GM21786 (cell line): ENCODE measurements around the gene KIRREL3.

Experiments used
- ATAC-seq: cut with Tn5 transposase; IDR thresholded peaks from one replicate; pipeline ENCODE4 v1.9.1; 2021; ENCODE audit not compliant: unreplicated experiment

The KIRREL3 gene

DNA sequence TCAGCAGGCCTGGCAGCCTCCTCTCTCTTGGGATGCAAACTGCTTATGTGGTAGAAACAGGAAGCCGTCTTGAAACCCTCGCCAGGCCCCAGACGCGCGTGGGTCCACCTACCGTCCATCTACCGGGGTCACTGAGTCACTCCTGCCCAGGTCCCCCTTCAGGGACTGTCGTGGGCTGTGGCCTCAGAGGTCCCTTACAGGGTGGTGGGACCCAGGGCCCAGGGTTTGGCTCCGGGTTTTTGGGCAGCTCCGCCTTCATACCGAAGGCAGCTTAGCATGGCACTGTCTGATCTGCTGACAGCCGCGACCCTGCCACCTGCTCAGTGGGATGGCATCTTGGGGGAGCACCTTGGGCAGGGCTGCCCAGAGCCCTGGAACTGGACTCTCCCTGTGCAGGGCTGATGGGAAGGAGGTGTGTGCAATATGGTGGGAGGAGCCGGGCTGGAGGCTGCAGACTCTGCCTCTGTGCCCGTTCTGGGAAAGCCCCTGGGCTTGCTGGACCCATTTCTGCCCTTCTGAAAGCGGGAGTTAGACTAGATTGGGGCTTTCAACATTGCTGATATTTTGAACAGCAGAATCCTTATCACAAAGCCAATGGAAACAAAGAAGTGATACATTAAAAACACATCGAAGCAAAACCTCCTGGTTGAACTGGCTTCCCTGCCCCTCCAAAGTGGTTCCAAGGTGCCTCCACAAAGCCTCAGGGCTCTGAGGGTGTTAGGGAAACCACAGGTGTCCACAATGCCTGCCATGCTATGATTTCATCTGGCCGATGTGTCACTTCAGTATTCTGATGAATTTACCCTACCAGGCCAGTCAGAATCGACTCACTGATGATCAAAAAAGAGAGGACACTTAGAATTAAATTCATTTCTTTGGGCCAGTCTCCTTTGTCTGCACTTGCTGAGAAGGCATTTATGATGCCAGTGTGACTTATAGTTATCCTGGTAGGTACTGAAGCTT lies 316.5 kb downstream of the KIRREL3 start:
- ATAC-seq: no peak

DNA sequence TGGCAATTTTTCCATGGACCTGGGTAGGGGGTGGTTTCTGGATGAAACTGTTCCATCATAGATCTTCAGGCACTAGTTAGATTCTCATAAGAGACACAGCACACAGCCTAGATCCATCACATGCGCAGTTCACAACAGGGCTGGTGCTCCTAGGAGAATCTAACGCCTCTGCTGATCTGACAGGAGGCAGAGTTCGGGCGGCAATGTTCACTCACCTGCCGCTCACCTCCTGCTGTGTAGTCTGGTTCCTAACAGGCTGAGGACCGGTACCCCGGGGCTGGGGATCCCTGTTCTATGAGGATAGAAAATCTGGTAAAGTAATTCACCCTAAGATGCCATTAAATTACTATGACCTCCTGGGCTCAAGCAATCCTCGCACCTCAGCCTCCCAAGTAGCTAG lies 318.0 kb downstream of the KIRREL3 start:
- no peak for ATAC-seq

DNA sequence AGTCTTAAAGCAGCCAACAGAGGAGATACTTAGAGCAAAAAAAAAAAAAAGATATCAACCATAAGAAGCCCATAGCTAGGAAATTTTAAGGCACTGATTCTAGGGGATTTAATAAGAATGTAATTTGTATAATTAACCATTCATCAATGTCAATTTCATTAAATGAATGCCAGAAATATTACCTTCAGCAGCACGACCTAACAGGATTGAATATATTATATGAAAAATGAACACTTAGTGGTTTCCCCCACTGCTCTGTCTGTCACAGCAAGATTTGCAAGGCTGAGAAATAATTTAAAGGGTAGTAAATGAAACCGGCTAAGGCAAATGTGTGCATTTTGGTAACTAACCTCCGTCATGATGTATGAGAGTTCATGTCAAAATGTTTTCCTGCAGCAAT lies 319.9 kb downstream of the KIRREL3 start:
- no peak for ATAC-seq

DNA sequence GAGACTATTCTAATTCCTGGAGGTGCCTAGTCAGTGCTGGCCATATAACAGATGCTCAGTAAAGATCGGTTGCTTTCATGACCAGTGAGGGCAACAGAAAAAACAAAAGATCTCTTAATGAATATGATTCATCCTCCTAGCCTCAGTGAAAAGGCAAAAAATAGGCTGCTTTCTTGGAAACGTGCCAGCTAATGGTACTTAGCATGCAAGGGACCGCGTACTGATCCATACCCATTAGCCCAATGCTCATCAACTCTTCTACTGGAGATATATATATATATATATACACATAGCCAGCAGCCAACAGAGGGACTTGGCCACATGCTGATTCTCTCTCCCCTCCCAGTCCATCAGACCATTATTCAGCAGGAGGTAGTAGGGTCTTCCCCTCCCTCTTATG lies 320.4 kb downstream of the KIRREL3 start:
- ATAC-seq: no peak

DNA sequence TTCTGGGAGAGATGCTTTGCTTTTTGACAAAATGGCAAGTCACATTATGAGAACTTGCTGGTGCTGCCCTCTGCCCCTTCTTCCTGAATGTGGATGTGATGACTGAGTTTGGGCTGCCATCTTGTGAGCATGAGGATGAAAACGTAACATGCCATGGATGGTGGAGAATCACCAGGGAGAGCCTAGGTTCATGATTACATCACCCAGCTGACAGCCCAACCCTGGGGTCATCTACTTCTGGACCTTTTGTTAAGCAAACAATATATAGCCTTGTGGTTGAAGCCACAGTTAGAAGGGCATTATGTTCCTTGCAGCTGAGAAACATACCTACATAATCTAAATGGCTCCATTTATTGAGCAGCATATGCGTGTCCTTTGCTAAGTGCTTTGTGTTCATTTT lies 321.5 kb downstream of the KIRREL3 start:
- ATAC-seq: no peak

DNA sequence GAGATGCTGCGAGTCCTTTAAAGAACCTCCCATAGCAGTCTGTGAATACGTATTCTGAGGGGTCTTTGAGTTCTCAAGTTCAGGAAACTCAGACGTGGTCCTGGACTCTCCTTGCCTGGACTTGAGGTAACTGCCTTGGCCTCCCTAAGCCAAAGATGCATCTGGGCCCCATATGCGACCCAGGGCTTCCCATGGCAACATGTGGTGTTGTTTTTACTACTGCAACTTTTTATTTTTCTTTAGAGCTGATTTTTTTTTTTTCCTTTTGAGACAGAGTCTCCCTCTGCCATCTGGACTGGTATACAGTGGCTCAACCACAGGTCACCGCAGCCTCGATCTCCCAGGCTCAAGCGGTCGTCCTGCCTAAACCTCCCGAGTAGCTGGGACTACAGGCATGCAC lies 324.0 kb downstream of the KIRREL3 start:
- ATAC-seq: no peak

DNA sequence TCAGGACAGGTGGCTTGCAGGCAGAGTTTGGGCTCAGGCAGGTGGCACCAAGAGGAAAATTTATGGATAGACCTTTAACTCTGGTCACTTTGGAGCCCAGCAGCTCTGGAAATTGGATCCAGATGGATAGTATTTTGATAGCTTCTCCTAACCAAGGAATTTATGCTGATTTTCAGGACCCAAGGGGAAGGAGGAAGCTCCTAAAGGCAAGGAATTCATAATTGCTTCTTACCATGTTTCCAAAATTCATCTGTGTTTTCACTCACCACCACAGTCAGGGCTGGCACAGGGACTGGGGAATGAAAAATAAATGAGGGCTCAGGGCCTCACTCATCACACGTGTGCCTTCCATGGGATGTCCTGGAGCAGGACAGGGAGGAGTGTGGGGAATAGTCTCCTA lies 327.3 kb downstream of the KIRREL3 start:
- ATAC-seq: no peak

DNA sequence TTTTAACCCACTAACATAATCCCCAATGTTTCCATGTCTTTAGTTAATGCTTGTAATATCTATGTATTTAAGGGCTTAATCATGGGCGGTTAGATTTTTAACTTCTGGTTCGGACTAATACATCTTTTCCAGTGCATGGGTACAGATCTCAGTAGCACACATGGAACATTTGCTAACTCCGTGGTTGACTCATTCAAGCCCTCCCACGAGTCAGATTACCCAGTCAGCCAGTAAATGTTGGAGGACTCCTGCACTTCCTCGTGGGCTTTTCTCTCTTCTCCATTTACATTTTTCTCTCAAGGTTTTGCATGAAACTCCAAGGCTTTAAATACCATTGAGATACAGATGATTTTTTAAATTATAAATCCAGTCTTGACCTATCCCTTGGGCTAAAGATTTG lies 331.2 kb downstream of the KIRREL3 start:
- no peak for ATAC-seq

DNA sequence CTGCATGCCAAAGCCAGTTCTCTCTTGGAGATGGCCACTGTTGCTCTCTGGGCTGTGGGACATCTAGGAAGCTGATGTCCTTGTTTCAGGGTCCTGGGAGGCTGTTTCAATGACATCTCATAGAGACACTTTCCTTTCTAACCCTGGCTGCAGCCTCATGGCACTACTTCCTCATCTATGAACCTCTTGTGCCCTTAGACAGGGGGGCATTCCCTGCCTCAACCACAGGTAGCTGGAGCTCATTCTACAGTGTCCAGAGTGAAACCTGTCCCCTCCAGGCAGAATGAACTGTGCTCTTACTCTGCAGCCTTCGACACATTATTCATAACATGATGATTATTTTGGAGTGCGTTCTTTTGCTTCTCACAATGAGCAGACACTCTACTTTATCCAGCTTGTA lies 335.9 kb downstream of the KIRREL3 start:
- no peak for ATAC-seq

DNA sequence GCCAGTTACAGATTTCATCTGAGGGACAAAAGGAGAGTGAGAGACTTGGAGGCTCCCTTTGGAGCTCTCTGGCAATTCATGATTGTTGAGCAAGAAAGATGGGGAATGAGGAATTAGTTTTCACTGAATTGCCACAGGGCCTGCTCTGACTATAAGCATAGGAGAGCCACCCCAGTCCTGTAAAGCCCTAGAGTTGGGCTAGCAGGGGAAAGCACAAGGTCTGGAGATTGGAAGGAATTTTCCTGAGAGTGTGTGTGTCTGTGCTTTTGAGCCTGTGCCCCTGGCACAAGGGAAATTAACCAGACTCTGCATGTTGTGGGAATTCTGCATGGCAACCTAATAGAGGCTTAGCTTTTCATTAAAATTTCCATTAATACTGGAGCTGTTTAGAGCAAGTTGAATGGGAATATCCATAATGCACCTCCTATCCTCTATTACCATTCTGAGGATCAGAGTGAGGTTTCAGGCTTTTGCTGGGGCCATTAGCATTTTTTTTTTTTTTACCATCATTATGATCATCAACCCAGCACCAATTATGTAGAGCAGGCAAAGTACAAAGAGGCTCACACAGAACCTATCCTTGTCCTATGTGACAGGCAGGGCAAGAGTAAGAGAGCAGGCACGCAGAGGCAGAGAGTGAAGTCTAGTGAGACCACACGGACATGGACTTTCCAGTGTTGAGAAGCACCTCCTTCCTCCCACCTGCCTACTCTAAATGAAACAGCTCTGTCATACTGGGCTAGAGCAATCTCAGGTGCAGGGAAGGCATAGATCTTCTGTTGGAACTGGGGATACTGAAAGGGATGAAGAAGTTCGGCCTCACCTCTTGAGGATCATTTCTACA lies 336.6 kb downstream of the KIRREL3 start:
- no peak for ATAC-seq

DNA sequence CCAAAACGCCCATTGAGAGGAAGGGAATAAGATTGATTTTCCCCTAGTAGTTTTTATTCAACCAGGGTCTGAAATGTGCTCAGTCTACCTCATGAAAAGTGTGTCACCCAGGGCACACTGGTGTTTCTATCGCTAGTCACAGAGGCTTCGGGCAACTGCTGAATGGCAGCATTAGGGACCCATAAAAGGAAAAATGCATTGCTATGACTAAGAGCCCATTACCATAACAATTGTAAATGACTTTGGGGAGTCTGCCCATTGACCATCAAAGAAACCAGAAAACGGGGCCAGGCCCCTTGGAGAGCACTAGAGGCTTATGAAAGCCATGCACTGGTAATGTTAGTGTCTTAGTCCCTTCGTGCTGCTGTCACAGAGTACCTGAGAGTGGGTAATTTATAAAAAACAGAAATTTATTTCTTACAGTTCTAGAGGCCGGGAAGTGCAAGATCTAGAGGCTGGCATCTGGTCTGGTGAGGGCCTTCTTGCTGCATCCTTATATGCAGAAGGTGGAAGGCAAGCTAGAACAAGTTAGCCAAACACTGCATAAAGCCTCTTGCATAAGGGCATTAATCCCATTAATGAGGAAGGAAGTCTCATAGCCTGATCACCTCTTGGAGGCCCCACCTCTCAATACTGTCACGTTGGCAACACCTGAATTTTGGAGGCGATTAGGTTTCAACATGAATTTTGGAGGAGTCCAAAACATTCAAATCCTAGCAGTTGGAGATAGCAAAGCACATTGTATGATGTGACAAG lies 338.4 kb downstream of the KIRREL3 start:
- ATAC-seq: no peak

DNA sequence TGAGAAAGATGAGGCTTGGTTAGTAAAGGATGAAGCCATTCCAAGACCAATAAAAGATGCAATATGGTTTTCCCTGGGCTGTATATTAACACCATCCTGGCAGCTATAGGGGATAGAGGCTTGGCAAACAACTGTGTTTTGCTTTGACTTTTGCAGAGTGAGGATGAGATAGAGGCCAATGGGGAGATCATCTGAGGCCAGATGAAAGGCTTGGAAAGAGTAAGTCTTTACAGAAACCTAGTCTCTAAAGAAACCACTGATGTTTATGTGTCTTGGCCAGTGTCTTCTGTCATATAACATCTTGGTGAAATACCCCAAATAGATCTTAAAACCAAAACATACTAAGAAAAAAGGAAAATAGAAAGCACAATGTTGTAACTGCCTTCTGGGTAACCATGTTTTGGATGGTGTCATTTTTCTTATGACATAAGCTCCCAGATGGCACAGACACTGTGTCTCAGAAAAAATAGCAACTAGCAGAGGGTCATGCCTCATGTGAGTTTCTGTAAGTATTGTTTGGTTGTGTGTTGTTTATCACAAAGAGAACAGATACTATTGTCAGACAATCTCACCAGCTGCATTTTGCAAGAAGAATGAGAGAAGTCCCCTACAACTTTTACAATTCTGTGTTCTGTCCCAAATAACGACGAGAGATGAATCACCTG lies 339.7 kb downstream of the KIRREL3 start:
- ATAC-seq: no peak

DNA sequence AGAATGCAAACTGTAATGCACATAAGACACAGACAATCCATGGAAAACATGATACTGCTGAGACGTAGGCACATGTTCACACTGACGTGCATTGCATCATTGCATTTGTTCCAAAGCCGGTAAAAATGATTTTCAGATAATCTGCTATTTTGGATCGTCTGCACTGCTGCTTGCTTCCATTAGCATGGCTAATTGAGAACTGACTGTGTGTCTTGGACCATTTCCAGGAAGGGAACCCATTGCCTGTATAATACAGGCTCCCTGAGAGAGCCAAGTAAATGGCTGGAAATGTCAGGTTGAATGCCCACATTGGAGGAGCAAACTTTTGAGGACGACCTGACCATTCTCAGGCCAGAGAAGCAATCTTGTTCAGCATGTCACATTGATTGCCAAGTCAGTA lies 340.2 kb downstream of the KIRREL3 start:
- no peak for ATAC-seq

DNA sequence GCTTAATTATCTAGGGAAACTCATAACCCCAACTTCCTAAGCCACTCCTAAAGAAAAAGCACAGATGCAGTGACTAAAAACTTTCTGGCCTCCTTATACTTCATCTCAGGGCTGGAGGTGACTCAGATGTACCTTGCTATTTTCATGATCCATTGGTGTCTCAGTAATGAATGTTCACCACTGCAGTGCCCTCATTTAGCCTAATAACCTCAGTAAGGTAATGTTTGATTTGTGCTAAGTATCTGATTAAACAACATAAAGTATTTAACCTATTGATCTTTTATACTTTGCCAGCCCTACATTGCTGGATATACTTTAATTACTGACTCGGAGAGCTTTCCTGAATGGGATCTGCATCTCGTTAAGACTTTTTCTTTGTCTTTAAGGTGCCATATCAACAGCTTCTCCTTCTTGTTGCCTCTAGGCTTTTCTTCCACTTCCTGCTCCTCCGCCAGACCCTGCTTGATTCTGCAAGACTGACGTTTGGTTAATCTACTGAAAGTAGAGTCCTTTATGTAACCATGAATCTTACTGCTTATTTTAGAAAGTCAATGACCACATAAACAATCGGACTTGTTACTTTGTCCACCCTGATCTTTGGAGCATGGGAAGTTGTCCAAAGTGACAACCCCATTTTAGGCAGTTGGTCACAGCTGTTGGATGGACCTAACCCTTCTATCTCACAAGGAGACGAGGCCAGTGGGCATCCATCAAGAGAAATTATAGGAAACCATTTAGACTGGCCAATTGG lies 342.1 kb downstream of the KIRREL3 start:
- no peak for ATAC-seq

DNA sequence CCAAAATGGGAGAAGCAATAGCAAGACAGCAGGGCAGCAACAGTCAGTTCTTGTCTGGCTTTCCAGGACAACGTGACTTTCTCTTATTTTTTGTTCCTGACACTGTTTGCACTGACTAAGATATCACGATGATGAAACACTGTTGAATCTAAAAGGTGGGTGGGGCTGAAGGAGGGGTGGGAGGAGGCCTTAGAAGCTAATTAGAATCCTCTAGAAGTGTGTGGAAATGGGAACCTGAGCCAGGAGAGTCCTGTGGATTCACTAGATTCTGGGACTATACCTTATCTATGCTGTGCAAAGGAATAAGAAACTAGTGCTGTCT lies 344.8 kb downstream of the KIRREL3 start:
- ATAC-seq: no peak

DNA sequence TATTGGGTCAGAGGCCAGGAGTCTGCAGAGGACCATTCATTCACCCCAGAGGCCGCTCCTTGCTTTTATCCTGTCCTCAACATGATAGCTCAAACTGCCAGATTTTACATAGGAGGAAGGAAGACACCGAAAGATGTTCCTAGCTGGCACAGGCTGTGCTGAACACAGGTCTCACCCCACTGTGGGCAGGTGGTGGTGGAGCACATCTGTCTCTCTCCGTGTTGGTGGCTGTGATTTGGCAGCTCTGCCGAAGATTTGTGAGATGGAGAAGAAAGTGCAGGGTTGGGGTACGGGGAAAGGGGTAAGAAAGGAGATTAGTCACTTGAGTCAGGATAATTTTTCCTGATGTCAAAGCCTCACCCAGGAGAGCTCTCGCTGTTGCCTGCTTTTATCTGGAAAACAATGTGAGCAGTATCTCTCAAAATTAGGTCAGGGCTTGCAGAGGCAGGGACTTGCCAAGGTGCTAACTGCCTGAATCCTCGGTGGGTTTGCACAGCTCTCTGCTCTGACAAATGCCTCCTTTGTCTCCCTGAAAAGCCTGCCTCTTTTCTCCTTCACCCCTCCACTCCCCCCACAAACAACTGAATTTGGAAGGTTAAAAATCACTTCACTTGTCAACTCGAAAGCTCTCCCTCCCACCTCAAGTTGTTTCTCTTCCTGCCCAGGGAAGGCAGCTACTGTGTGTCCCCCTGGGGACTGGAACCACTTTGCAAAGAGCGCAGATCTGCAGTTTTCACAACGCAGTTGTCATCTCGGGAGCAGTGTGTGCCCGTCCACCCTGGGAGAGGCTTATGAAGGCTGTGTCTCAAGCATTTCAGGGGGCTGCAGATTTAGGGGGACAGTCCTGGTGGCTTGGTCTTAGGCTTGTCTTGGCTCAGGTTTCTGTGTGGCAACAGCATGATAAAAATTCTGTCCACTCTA lies 345.4 kb downstream of the KIRREL3 start:
- no peak for ATAC-seq

DNA sequence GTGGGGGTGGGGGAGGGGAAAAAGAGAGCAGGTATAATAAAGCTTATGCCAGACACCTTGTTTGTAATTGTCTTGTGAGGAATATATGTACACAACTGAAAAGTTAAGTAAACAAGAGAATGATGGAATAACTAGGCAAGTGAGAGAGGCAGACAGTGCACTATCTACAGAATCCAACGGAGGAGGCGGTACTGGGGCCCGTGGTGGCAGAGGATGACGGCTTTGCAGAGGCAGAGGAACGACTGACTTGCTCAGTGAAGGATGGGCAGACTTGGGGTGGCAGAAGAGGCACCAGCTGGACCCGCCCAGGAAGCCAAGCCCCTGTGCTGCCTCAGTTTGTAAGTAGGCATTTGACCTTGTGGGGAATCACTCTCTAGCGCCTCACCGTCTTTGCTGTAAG lies 347.5 kb downstream of the KIRREL3 start:
- ATAC-seq: no peak

DNA sequence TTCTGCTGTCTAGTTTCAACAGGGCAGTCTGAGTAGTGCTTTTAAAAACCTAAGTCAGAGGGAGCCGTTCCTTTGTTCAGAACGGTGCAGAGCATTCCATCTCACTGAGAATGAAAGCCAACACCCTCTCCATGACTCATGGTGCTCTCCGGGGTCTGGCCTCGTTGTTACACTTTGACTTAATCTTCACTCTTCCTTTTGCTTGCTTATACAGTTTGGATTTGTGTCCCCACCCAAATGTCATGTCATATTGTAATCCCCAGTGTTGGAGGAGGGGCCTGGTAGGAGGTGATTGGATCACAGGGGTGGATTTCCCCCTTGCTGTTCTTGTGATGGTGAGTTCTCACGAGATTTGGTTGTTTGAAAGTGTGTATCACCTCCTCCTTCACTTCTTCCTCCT lies 352.8 kb downstream of the KIRREL3 start:
- no peak for ATAC-seq
